ENCODE measurements around the gene JAK1.

GRCh38 chr1:64900916-64901315 lies 65.4 kb downstream of the JAK1 start:
- TF ChIP-seq, protein P1, sequence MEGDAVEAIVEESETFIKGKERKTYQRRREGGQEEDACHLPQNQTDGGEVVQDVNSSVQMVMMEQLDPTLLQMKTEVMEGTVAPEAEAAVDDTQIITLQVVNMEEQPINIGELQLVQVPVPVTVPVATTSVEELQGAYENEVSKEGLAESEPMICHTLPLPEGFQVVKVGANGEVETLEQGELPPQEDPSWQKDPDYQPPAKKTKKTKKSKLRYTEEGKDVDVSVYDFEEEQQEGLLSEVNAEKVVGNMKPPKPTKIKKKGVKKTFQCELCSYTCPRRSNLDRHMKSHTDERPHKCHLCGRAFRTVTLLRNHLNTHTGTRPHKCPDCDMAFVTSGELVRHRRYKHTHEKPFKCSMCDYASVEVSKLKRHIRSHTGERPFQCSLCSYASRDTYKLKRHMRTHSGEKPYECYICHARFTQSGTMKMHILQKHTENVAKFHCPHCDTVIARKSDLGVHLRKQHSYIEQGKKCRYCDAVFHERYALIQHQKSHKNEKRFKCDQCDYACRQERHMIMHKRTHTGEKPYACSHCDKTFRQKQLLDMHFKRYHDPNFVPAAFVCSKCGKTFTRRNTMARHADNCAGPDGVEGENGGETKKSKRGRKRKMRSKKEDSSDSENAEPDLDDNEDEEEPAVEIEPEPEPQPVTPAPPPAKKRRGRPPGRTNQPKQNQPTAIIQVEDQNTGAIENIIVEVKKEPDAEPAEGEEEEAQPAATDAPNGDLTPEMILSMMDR (IDR thresholded peaks at IDR 0.05) = no peak
- TF ChIP-seq EP300 (IDR thresholded peaks at IDR 0.05) (no peak), POLR2AphosphoS5 (IDR thresholded peaks at IDR 0.05) (no peak), POLR2A (IDR thresholded peaks at IDR 0.05; ENCODE audit: low read depth) (no peak)

Data from esophagus muscularis mucosa (tissue), 4 donors.